Loucy (cell line): Measurements from ENCODE around the gene RCOR1.

Experiments used
- CTCF ChIP-seq: fragments of 200-600 bp; sonication (generic); conservative IDR thresholded peaks from 2 replicates; pipeline ENCODE4 v1.5.1; 2014; ENCODE audit warnings: mild to moderate bottlenecking, antibody characterized with exemption, low read length
- EZH2phosphoT487 ChIP-seq: fragments of 200-600 bp; IDR thresholded peaks from 2 replicates; pipeline ENCODE4 v1.6.1; 2018; ENCODE audit warnings: antibody characterized with exemption, mild to moderate bottlenecking, moderate library complexity, borderline replicate concordance

- TF ChIP-seq CTCF (no peak), EZH2phosphoT487 (no peak)
These were observed 67.3 kb downstream of the RCOR1 start for GRCh38 chr14:102659797-102660196.
